Testis (tissue), 2 donors: Measurements from ENCODE around the gene NFKBIA.

Experiments
- CTCF ChIP-seq, 3 experiments: fragments of 450-650 bp in 2 of 3; fragments of 200-600 bp in 1 of 3; sonication (generic) in 1 of 3; IDR thresholded peaks; one replicate each; pipeline ENCODE4 v1.5.1; 2016 to 2019; ENCODE audit warnings: antibody characterized with exemption in 3 of 3, mild to moderate bottlenecking in 2 of 3, moderate library complexity in 1 of 3
- POLR2A ChIP-seq: fragments of 450-650 bp; IDR thresholded peaks from one replicate; pipeline ENCODE4 v1.6.1; 2017; ENCODE audit warnings: antibody characterized with exemption, mild to moderate bottlenecking, moderate library complexity

GRCh38 chr14:35375558-35376025, 29.0 kb downstream of the NFKBIA start:
- TF ChIP-seq CTCF (IDR thresholded peaks at IDR 0.05) (no peak), POLR2A (no peak)
